Neuronal stem cell (in vitro differentiated cells): ENCODE results near the gene H3-3A.
A peak's percentile ranks its signal among the peaks of the same experiment; 100 is the strongest.

ENCODE experiments used
- DNase-seq: peaks from one replicate; pipeline ENCODE4 v3.0.0-alpha.2; 2013; ENCODE audit warnings: low spot score
- H2AFZ ChIP-seq: one replicate; pipeline ENCODE4 v1.6.1; 2013; ENCODE audit warnings: mild to moderate bottlenecking, low read length, inconsistent platforms
- H2AK5ac ChIP-seq: 2 replicates; pipeline ENCODE4 v1.6.1; 2013; ENCODE audit warnings: low read depth, mild to moderate bottlenecking, inconsistent platforms, low read length, moderate library complexity, mixed read lengths
- H2BK120ac ChIP-seq: 2 replicates; pipeline ENCODE4 v1.6.1; 2013; ENCODE audit warnings: low read depth, mild to moderate bottlenecking, inconsistent platforms, low read length, moderate library complexity, mixed read lengths
- H2BK12ac ChIP-seq: one replicate; pipeline ENCODE4 v1.6.1; 2013; ENCODE audit warnings: low read length, inconsistent platforms
- H2BK15ac ChIP-seq: 2 replicates; pipeline ENCODE4 v1.6.1; 2013; ENCODE audit warnings: mild to moderate bottlenecking, low read length, inconsistent platforms, mixed read lengths
- H2BK5ac ChIP-seq: one replicate; pipeline ENCODE4 v1.6.1; 2013; ENCODE audit warnings: inconsistent platforms, mild to moderate bottlenecking, low read length, moderate library complexity
- H3K14ac ChIP-seq: one replicate; pipeline ENCODE4 v1.6.1; 2013; ENCODE audit warnings: low read length, inconsistent platforms
- H3K18ac ChIP-seq: 2 replicates; pipeline ENCODE4 v1.6.1; 2013; ENCODE audit warnings: low read length, inconsistent platforms
- H3K23ac ChIP-seq: 2 replicates; pipeline ENCODE4 v1.6.1; 2013; ENCODE audit warnings: low read depth, mild to moderate bottlenecking, mixed read lengths, low read length, inconsistent platforms; ENCODE audit not compliant: poor library complexity
- H3K27ac ChIP-seq: replicated peaks from 3 replicates; pipeline ENCODE4 v1.5.1; 2013; ENCODE audit warnings: low read length, inconsistent platforms
- H3K27me3 ChIP-seq, 3 experiments: 2 replicates each; pipeline ENCODE4 v1.6.1; 2013; ENCODE audit warnings: low read length in 3 of 3, mild to moderate bottlenecking in 2 of 3, inconsistent platforms in 1 of 3, low read depth in 1 of 3, mixed read lengths in 1 of 3, moderate library complexity in 1 of 3; ENCODE audit not compliant: control insufficient read depth in 3 of 3, insufficient read depth in 3 of 3
- H3K36me3 ChIP-seq, 2 donors: replicated peaks in 1 of 2; 2 replicates each; pipeline ENCODE4 v1.6.1; 2013; ENCODE audit warnings: low read length in 2 of 2; ENCODE audit not compliant: control insufficient read depth in 2 of 2, insufficient read depth in 2 of 2
- H3K4ac ChIP-seq: 2 replicates; pipeline ENCODE4 v1.6.1; 2013; ENCODE audit warnings: inconsistent platforms, mild to moderate bottlenecking, low read length, moderate library complexity
- H3K4me1 ChIP-seq, 2 donors: 1 replicate in 1 of 2; 2 replicates in 1 of 2; pipeline ENCODE4 v1.6.1; 2013; ENCODE audit warnings: low read length in 2 of 2, low read depth in 1 of 2; ENCODE audit not compliant: control insufficient read depth in 2 of 2, insufficient read depth in 1 of 2
- H3K4me2 ChIP-seq: one replicate; pipeline ENCODE4 v1.6.1; 2013; ENCODE audit warnings: mild to moderate bottlenecking, low read length, inconsistent platforms; ENCODE audit not compliant: insufficient read depth, poor library complexity, severe bottlenecking
- H3K4me3 ChIP-seq, 2 donors: 2 replicates each; pipeline ENCODE4 v1.5.1; 2013; ENCODE audit warnings: low read length in 2 of 2, mild to moderate bottlenecking in 2 of 2, inconsistent platforms in 1 of 2, moderate library complexity in 1 of 2
- H3K79me1 ChIP-seq: one replicate; pipeline ENCODE4 v1.6.1; 2013; ENCODE audit warnings: low read depth, mild to moderate bottlenecking, inconsistent platforms, low read length, moderate library complexity
- H3K9ac ChIP-seq: one replicate; pipeline ENCODE4 v1.6.1; 2013; ENCODE audit warnings: mild to moderate bottlenecking, low read depth, low read length, inconsistent platforms; ENCODE audit not compliant: poor library complexity
- H3K9me3 ChIP-seq, 2 donors: replicated peaks in 1 of 2; 2 replicates each; pipeline versions ENCODE3 to v1.6.1; 2013; ENCODE audit warnings: low read length in 2 of 2, mild to moderate bottlenecking in 2 of 2, inconsistent platforms in 1 of 2, low read depth in 1 of 2, mixed read lengths in 1 of 2, moderate library complexity in 1 of 2; ENCODE audit not compliant: control insufficient read depth in 2 of 2, insufficient read depth in 1 of 2
- H4K8ac ChIP-seq: one replicate; pipeline ENCODE4 v1.6.1; 2013; ENCODE audit warnings: low read depth, mild to moderate bottlenecking, inconsistent platforms, low read length, moderate library complexity
- H4K91ac ChIP-seq: one replicate; pipeline ENCODE4 v1.6.1; 2013; ENCODE audit warnings: low read length, low read depth, mild to moderate bottlenecking, inconsistent platforms; ENCODE audit not compliant: poor library complexity
- WGBS, 2 donors: extraction: QIAGEN DNeasy Blood & Tissue Kit; methylation state at CpG; one replicate each; pipeline ENCODE4 v1.1.7; 2013; ENCODE audit warnings: missing lambda C conversion rate in 2 of 2, mixed read lengths in 1 of 2; ENCODE audit not compliant: insufficient read length in 2 of 2, insufficient replicate concordance in 1 of 2; ENCODE audit errors: extremely low coverage in 2 of 2; 5-methylcytosine and 5-hydroxymethylcytosine counted together

Gene H3-3A

GRCh38 chr1:226117330-226117729 lies 54.8 kb downstream of the H3-3A start:
- Histone ChIP-seq H3K27me3 (peaks cover 0 to 16% (median 8%) of the 10 kb centered on the region in 3 experiments), H3K23ac (peak overlapping the region; percentile 37)
- WGBS, 2 donors: no CpG with 5 or more reads among the region's 6 CpGs

GRCh38 chr1:226118357-226118756 lies 55.8 kb downstream of the H3-3A start:
- no peak overlapping the region for H3K23ac ChIP-seq
- H2BK120ac ChIP-seq: no peak overlapping the region
- no peak overlapping the region for H2AFZ ChIP-seq
- WGBS, 2 donors: no CpG with 5 or more reads among the region's 4 CpGs
- no peak overlapping the region for H3K4me3 ChIP-seq
- H2BK12ac ChIP-seq: no peak overlapping the region
- peak overlapping the region; percentile 4 for H3K18ac ChIP-seq
- no peak overlapping the region for H3K14ac ChIP-seq
- peak overlapping the region; percentile 24 for H2AK5ac ChIP-seq
- H4K8ac ChIP-seq: no peak overlapping the region
- H3K9ac ChIP-seq: no peak overlapping the region
- peak overlapping the region; percentile 96 for H2BK15ac ChIP-seq
- no peak overlapping the region for H3K27ac ChIP-seq
- DNase-seq: no peak
- H3K9me3 ChIP-seq: no peaks in the 10 kb centered on the region
- H3K79me1 ChIP-seq: no peaks in the 10 kb centered on the region
- no peak overlapping the region for H3K4me2 ChIP-seq
- no peak overlapping the region for H4K91ac ChIP-seq
- no peak overlapping the region for H3K4ac ChIP-seq
- H3K4me1 ChIP-seq: peaks cover 11 to 12% of the 10 kb centered on the region in 2 donors
- peaks cover 0 to 18% (median 8%) of the 10 kb centered on the region in 3 experiments for H3K27me3 ChIP-seq
- no peak overlapping the region for H2BK5ac ChIP-seq
- H3K36me3 ChIP-seq: no peaks in the 10 kb centered on the region

More at GRCh38 chr1:226117330-226117729, 54.8 kb downstream of the H3-3A start:
- H2BK120ac ChIP-seq: no peak overlapping the region
- peak overlapping the region; percentile 35 for H3K18ac ChIP-seq
- no peak overlapping the region for H3K14ac ChIP-seq
- H4K8ac ChIP-seq: no peak overlapping the region
- H3K4me3 ChIP-seq: no peak overlapping the region
- H3K9ac ChIP-seq: no peak overlapping the region
- no peak overlapping the region for H2AFZ ChIP-seq
- H2BK5ac ChIP-seq: no peak overlapping the region
- no peak overlapping the region for H2BK12ac ChIP-seq
- H3K9me3 ChIP-seq: no peaks in the 10 kb centered on the region
- no peaks in the 10 kb centered on the region for H3K79me1 ChIP-seq
- H4K91ac ChIP-seq: no peak overlapping the region
- no peak overlapping the region for H3K4me2 ChIP-seq
- H3K4me1 ChIP-seq: peaks cover 7 to 12% of the 10 kb centered on the region in 2 donors
- peak overlapping the region; percentile 72 for H2BK15ac ChIP-seq
- H3K36me3 ChIP-seq: no peaks in the 10 kb centered on the region
- no peak for DNase-seq
- H3K4ac ChIP-seq: no peak overlapping the region
- H3K27ac ChIP-seq: no peak overlapping the region
- H2AK5ac ChIP-seq: peak overlapping the region; percentile 50

GRCh38 chr1:226119169-226119568 lies 56.7 kb downstream of the H3-3A start:
- Histone ChIP-seq H4K91ac (no peak overlapping the region), H2BK12ac (no peak overlapping the region), H4K8ac (no peak overlapping the region), H2BK15ac (peak overlapping the region; percentile 96), H3K36me3 (no peaks in the 10 kb centered on the region), H3K9ac (no peak overlapping the region), H3K4me3 (no peak overlapping the region), H3K4me2 (no peak overlapping the region), H3K23ac (peak overlapping the region; percentile 31), H3K14ac (no peak overlapping the region), H2BK120ac (no peak overlapping the region), H2AFZ (no peak overlapping the region), H3K27me3 (peaks cover 0 to 26% (median 8%) of the 10 kb centered on the region in 3 experiments), H3K4me1 (peaks cover 11 to 12% of the 10 kb centered on the region in 2 donors), H3K4ac (no peak overlapping the region), H3K27ac (no peak overlapping the region), H2AK5ac (peak overlapping the region; percentile 84), H3K79me1 (no peaks in the 10 kb centered on the region), H3K18ac (no peak overlapping the region), H3K9me3 (no peaks in the 10 kb centered on the region), H2BK5ac (no peak overlapping the region)
- no CpG with 5 or more reads among the region's 6 CpGs for WGBS, 2 donors
- DNase-seq: no peak

- Histone ChIP-seq H3K79me1 (no peaks in the 10 kb centered on the region), H3K14ac (no peak overlapping the region), H3K36me3 (no peaks in the 10 kb centered on the region), H3K9ac (no peak overlapping the region), H3K27ac (no peak overlapping the region), H3K4me2 (no peak overlapping the region), H3K9me3 (no peaks in the 10 kb centered on the region), H3K4ac (no peak overlapping the region), H2BK12ac (peak overlapping the region; percentile 82), H2BK5ac (no peak overlapping the region), H3K4me3 (no peak overlapping the region), H2BK120ac (peak overlapping the region; percentile 2), H2AK5ac (peak overlapping the region; percentile 72), H2BK15ac (no peak overlapping the region), H3K4me1 (peaks cover 11 to 19% of the 10 kb centered on the region in 2 donors), H2AFZ (no peak overlapping the region), H3K23ac (peak overlapping the region; percentile 21), H3K27me3 (peaks cover 0 to 27% (median 8%) of the 10 kb centered on the region in 3 experiments), H4K91ac (no peak overlapping the region), H3K18ac (no peak overlapping the region), H4K8ac (no peak overlapping the region)
- WGBS, 2 donors: no CpG with 5 or more reads among the region's 5 CpGs
- DNase-seq: no peak
Measured at GRCh38 chr1:226120398-226120797, 57.9 kb downstream of the H3-3A start.
